Measurements from ENCODE around the gene ANKFN1. TPM values are rescaled to one million over a fixed set of nuclear protein-coding genes. Genes with fewer than 3 reads are reported as not detected.

ANKFN1 gene
- total RNA-seq, 1 donor from 2014 or later = 0.75 TPM

- Histone ChIP-seq H3K36me3 (no peaks in the 10 kb centered on the region), H3K4me3 (no peak overlapping the region), H3K27me3 (no peaks in the 10 kb centered on the region), H3K9me3 (no peaks in the 10 kb centered on the region), H3K4me1 (no peaks in the 10 kb centered on the region), H3K27ac (no peak overlapping the region)
- intact Hi-C loops (cut with DNase I) = no loop called here
- ATAC-seq (no peak), DNase-seq (no peak)
- no peak for TF ChIP-seq CTCF (IDR thresholded peaks at IDR 0.05)
Observed at GRCh38 chr17:56169621-56170020, 16.3 kb downstream of the ANKFN1 start.

- no peak for ATAC-seq
- intact Hi-C loops (cut with DNase I) = no loop called here
- H3K27ac ChIP-seq = no peak overlapping the region
Observed at GRCh38 chr17:56171186-56171959, 18.1 kb downstream of the ANKFN1 start.

GRCh38 chr17:56172517-56172982 is 19.3 kb downstream of the ANKFN1 start:
- Histone ChIP-seq H3K27me3 (no peaks in the 10 kb centered on the region), H3K36me3 (no peaks in the 10 kb centered on the region), H3K4me3 (no peak overlapping the region), H3K4me1 (no peaks in the 10 kb centered on the region), H3K9me3 (no peaks in the 10 kb centered on the region), H3K27ac (no peak overlapping the region)
- intact Hi-C loops (cut with DNase I) = no loop called here
- DNase-seq (peak; percentile 67), ATAC-seq (peak; percentile 82)
- TF ChIP-seq CTCF (IDR thresholded peaks at IDR 0.05) = no peak

More at GRCh38 chr17:56171186-56171959, 18.1 kb downstream of the ANKFN1 start:
- Histone ChIP-seq H3K27me3 (no peaks in the 10 kb centered on the region), H3K9me3 (no peaks in the 10 kb centered on the region), H3K4me3 (no peak overlapping the region), H3K36me3 (no peaks in the 10 kb centered on the region), H3K4me1 (no peaks in the 10 kb centered on the region)
- DNase-seq = no peak
- TF ChIP-seq CTCF (IDR thresholded peaks at IDR 0.05) = no peak

- no peak for DNase-seq
- H3K27me3 ChIP-seq = no peaks in the 10 kb centered on the region
- no peaks in the 10 kb centered on the region for H3K36me3 ChIP-seq
- no peaks in the 10 kb centered on the region for H3K4me1 ChIP-seq
- H3K9me3 ChIP-seq = no peaks in the 10 kb centered on the region
- no peak for TF ChIP-seq CTCF (IDR thresholded peaks at IDR 0.05)
- intact Hi-C loops (cut with DNase I) = no loop called here
- no peak overlapping the region for H3K4me3 ChIP-seq
- ATAC-seq = no peak
- no peak overlapping the region for H3K27ac ChIP-seq
Observed at GRCh38 chr17:56173026-56173425, 19.8 kb downstream of the ANKFN1 start.

GRCh38 chr17:56173958-56174835 is 20.9 kb downstream of the ANKFN1 start:
- Histone ChIP-seq H3K4me1 (no peaks in the 10 kb centered on the region), H3K27ac (no peak overlapping the region), H3K27me3 (no peaks in the 10 kb centered on the region), H3K4me3 (no peak overlapping the region), H3K9me3 (no peaks in the 10 kb centered on the region), H3K36me3 (no peaks in the 10 kb centered on the region)
- DNase-seq (no peak), ATAC-seq (no peak)
- TF ChIP-seq CTCF (IDR thresholded peaks at IDR 0.05) = no peak
- intact Hi-C loops (cut with DNase I) = no loop called here
